HK-2 (cell line): ENCODE measurements around the gene FDPS.
"Not testable (repeated sequence)": the region's sequence is repeated elsewhere in the genome, so short reads cannot be mapped to it uniquely, and the experiment has no call there.

Source experiments
- DNase-seq: peaks from one replicate; pipeline ENCODE4 v3.0.0-alpha.2; 2018; ENCODE audit not compliant: unreplicated experiment

The FDPS gene

GRCh38 chr1:155285631-155286044, 23.0 kb upstream of the FDPS start:
- DNase-seq: no peak

DNA sequence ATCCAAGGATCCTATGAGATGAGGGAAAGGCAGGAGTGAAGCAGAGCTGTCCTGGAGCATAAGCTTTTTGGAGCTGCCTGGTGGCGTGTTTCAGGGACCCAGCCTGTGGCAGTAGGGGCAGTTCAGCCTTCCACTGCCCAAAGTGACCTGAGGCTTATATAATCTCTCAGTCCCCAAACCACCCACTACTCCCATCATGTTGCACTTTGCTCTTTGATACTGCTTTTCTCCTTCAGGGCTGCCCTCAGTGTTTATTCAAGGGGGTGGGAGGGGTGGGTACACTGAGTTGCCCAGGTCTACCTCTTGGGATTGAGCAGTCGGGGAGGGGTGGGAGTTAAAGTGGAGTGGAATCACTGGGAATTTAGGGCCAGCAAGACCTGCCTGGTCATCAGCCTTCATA, 22.1 kb upstream of the FDPS start:
- no peak for DNase-seq

- no peak for DNase-seq
Observed at GRCh38 chr1:155287987-155288543, 20.6 kb upstream of the FDPS start.

DNA sequence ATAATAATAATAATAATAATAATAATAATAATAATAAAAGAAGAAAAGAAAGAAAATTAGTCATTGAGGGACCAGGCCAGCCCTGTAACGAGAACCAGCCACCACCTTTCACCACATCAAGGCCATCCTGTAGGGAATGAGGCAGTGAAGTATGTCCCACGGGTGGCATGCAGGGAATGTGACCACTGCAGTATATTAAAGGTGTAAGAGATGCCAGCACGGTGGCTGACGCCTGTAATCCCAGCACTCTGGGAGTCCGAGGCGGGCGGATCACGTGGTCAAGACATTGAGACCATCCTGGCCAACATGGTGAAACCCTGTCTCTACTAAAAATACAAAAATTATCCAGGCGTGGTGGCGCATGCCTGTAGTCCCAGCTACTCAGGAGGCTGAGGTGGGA, 17.7 kb upstream of the FDPS start:
- DNase-seq: not testable (repeated sequence)

DNA sequence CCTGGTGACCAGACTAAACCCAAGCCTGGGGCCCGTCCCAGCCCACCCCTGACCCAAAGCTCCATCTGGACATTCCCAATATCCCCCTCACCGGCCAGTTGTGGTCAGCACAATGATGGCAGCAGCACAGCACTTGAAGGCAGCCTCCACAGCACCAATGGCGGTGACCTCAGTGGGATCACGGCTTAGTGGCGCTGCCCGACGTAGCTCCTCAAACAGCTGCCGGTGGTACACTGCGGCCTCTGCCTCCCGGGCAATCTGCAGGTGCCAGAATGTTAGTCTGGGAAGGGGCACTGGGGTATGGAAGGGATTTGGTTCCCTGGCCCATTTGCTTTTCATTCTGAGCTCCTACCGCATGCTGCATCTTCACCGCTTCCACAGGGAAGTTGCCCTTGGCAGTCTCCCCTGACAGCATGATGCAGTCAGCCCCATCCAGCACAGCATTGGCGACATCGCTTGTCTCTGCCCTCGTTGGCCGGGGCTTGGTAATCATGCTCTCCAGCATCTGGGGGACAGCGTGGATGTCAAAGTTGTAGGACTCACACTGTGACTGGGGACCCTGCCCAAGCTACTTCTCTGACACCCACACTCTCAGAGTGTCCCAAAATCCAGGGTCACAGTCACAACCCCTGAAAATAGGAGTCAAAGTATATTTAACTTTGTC, 15.4 kb upstream of the FDPS start:
- no peak for DNase-seq

DNA sequence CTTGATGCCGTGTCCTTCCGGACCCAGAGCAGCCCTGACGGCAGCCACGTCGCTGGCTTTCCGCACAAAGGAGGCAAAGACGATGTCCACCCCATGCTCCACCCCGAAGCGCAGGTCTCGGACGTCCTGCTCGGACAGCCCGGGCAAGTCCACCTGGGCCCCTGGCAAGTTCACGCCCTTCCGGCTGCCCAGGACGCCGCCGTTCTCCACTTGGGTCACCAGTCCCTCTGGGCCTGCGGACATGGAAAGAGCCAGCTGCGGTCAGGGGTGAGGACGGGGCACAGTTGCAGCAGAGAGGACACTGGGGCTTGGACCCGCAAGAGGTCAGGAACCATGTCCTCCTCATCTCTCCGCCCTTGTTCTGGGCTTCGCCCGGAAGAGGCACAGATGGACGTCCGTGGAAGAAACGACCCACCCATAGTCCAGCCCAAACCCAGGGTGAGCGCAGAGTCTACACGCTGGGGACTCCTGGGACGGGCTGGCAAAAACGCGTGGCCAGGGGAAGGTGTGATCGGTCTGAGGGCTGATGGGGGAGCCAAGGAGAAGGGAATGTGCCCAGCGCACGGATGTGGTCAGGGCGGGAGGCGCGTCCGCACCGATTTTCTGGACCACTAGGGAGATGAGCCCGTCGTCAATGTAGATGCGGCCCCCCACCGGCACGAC, 14.0 kb upstream of the FDPS start:
- DNase-seq: no peak

DNA sequence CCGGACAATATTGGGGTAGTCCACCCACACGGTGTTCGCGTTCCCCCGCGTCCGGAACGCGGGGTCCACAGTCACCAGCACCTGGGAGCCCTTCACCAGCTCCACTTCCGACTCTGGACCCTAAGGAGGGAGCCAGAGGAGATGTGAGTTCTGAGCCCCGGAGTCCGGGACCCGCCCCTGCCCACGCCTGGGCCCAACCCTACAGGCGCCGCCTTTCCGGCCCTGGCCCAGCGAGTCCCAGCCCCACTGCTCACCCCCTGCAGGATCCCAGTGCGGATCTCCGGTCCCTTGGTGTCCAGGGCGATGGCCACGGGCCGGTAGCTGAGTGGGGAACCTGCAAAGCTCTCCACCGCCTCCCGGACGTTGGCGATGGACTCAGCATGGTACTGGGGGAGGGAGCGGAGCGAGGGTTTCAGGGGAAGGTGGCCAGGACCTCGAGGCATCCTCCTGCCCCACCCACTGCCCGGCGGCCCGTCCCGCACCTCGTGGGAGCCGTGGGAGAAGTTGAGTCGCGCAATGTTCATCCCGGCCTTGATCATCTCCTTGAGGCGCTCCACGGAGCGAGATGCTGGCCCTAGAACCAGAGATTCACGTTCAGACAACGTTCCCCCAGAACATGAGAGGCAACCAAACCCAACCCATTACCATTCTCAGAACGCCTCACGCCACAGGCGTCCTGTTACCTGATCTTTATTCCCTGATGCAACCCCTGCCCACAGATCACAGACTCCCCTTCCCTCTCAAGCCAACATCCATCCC, 13.3 kb upstream of the FDPS start:
- DNase-seq: no peak

GRCh38 chr1:155295942-155296267, 12.8 kb upstream of the FDPS start:
- no peak for DNase-seq

DNA sequence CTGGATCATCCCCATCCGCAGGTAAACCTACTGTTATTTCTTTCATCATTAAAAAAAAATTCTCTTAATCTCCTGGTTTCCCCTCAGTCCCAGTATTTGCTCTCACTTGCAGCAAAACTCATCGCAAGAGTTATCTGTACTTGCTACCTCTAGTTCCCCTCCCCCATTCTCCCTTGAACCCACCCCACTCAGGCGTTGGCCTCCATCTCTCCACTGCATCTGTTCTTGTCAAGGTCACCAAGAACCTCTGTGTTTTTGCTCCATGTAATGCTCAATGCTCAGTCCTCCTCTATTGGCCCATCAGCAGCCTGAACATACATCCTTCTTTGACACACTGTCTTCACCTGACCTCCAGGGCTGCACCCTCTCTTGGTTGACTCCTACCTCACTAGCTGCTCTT, 12.0 kb upstream of the FDPS start:
- no peak for DNase-seq

DNA sequence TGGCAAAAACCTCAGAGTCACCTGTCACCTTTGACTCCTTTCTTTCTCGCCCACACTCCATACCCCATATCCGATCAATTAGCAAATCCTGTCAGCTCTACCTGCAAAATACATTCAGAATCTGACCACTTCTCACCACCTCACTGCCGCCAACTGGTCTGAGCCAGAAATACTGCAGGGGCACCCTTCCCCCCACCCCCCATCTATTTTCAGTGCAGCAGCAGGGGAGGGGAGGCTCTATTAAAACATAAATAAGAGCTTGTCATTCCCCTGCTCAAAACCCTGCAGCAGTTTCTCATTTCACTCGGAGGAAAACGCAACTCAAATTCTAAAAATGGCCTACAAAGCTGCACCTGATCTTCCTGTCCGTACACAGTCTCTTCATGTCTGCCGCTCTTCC, 11.3 kb upstream of the FDPS start:
- no peak for DNase-seq

- DNase-seq: no peak
Observed at GRCh38 chr1:155300024-155300423, 8.6 kb upstream of the FDPS start.

DNA sequence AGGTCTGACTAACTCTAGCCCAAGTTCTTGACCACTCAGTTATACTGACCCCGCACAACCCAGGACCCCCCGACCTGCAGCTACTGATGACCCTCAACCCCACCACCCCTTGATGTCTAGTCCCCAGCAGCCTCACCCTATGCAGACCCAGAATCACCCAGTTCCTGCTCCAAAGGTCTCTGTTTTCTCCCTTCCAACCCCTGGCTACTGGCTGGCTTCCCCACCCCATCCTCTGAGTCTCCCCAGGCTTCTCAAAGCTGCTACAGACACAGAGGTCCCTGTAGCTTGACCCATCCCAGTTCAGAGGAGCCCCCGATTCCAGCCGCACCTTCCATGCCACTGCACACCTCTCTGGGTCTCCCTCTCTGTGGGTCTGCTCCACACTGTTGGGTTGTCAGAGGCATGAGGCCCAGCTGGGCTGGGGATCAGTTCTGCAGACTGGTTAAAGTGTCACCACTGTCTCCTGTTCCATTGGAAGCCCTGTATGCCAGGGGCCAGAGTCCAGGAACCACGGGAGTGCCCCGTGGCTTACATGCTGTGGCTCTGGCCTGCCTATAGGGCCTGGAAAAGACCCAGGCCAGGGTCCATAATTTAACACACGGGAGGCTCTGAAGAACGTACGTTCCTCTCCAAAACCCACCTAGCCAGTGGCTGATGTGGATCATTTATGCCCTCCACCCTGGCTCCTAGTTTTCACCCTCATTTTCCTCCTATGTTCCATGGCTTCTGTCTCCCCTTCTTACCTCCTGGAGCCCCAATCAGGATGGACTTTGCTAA, 7.9 kb upstream of the FDPS start:
- DNase-seq: no peak

- DNase-seq: no peak
Observed at GRCh38 chr1:155301342-155301841, 7.3 kb upstream of the FDPS start, which contains the start of gene PKLR. Gene PKLR (minus strand): TSS chr1:155301438. CDS start chr1:155301395, 43 bp downstream.

DNA sequence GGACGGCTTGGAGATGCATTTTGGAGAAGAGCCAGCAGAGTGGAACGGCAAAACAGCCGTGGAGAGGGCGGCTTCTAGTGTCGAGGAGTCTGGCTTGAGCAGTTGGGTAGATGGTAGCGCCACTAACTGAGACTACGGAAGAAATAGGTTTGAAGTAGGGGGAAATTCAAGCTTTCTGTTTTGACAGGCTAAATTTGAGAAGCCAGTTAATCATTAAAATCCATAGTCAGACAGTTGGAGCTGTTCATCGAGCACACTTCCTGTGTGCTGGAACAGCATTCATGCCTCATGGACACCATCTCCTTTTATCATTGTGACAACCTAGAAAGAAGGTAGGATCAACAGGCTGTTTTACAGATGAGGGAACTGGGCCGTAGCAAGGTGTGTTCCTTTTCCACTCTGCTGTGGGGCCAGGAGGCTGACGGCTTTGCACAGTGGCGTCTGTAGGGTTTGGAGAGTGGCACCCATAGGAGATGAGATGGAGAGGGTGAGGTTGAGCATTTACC, 4.1 kb upstream of the FDPS start:
- DNase-seq: no peak

GRCh38 chr1:155305881-155306391, 2.7 kb upstream of the FDPS start:
- DNase-seq: no peak

DNA sequence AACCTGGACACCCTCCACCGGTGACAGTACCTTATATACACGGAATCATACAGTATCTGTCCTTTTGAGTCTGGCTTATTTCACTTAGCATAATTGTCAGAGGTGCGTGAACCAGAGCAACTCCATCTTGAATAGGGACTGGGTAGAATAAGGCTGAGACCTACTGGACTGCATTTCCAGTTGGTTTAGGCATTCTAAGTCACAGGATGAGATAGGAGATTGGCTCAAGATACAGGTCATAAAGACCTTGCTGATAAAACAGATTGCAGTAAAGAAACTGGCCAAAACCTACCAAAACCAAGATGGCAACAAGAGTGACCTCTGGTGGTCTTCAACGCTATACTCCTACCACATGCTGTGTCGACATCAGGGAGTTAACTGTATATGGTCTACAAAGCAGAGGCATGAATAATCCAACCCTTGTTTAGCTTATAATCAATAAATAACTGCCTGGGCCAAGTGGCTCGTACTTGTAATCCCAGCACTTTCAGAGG, 1.4 kb upstream of the FDPS start:
- no peak for DNase-seq

DNA sequence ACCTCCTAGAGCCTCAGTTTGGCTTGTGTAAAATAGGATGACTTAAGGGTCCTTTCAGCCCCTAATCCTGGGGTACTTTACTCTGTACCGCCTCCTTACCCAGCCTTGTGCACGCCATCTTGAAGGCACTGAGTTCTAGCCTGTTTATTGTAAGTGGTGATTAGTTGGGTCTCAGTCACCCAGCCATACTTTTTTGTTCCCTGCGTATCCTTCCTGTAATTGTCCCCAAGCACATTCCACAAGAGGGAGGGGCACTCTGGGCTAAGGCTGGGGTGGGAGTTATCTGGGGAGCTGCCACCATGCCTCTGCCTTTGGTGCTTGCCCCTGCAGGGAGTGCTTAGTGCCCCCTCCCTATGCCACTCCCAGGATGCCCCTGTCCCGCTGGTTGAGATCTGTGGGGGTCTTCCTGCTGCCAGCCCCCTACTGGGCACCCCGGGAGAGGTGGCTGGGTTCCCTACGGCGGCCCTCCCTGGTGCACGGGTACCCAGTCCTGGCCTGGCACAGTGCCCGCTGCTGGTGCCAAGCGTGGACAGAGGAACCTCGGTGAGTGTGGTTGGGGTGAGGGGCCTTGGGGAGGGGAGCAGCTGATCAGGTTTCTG, 856 bp downstream of the FDPS start:
- no peak for DNase-seq

GRCh38 chr1:155313261-155313660, 4.6 kb downstream of the FDPS start:
- no peak for DNase-seq

GRCh38 chr1:155316922-155317321, 8.3 kb downstream of the FDPS start:
- DNase-seq: no peak

DNA sequence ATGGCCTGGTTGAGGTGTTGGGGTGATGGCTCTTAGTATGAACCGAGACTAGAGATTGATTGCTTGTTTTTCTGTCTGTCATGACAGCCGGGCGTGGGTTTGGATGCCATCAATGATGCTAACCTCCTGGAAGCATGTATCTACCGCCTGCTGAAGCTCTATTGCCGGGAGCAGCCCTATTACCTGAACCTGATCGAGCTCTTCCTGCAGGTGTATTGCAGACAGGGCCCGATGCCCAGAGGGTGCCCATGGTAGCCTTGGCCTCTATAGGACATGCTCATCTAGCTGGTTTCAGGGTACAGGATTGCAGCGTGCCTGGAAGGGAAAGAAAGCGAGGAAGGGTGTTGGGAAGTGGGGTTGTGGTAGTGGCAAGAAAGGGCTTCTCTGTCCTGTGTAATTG, 9.4 kb downstream of the FDPS start:
- no peak for DNase-seq

DNA sequence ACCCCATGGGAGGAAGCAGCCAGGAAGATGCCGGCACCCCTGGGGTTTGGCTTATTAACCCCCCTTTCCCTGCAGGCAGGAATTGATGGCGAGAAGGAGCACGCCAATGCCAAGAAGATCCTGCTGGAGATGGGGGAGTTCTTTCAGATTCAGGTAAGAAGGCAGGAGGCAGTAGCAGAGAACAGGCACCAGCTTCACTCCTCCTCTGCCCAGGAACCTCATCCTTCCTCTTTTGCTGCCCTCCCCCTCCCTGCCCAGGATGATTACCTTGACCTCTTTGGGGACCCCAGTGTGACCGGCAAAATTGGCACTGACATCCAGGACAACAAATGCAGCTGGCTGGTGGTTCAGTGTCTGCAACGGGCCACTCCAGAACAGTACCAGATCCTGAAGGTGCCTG, 10.9 kb downstream of the FDPS start:
- DNase-seq: no peak
